Activated CD4-positive, alpha-beta T cell treated with anti-CD3 and anti-CD28 coated beads, Interleukin-2, Interleukin-6, amounts not matched to agents 100 ng/mL and 50 ng/mL, durations not matched to agents 16 hours and 8 hours (primary cell): ENCODE data around the gene VPS37B.
A peak's percentile ranks its signal among the peaks of the same experiment; 100 is the strongest.
"Not testable (repeated sequence)": the region's sequence is repeated elsewhere in the genome, so short reads cannot be mapped to it uniquely, and the experiment has no call there.

Experiments used
- DNase-seq: peaks from one replicate; pipeline ENCODE4 v3.0.0-alpha.2; 2020

VPS37B gene

DNA sequence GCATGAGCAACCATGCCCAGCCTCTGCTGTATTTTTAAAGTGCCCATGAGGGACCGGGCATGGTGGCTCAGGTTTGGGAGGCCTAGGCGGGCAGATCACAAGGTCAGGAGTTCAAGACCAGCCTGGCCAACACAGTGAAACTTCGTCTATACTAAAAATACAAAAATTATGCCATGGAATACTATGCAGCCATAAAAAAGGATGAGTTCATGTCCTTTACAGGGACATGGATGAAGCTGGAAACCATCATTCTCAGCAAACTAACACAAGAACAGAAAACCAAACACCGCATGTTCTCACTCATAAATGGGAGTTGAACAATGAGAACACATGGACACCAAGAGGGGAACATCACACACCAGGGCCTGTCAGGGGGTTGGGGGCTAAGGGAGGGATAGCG lies 9.3 kb upstream of the VPS37B start:
- DNase-seq: not testable (repeated sequence)

DNA sequence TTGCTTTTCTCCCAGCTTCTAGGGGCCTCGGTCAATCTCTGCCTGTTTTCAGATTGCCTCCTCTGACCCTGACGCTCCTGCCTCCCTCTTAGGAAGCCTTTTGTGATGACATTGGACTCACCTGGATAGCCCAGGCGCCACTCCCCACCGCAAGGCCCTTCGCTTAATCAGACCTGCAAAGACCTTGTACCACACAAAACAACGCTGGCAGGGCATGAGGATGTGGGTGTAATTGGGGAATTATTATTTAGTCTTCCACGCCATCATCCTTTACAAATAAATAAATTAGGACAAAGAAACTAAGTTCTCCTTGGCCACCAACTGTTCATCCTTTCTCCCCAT lies 7.7 kb upstream of the VPS37B start:
- DNase-seq: no peak

DNA sequence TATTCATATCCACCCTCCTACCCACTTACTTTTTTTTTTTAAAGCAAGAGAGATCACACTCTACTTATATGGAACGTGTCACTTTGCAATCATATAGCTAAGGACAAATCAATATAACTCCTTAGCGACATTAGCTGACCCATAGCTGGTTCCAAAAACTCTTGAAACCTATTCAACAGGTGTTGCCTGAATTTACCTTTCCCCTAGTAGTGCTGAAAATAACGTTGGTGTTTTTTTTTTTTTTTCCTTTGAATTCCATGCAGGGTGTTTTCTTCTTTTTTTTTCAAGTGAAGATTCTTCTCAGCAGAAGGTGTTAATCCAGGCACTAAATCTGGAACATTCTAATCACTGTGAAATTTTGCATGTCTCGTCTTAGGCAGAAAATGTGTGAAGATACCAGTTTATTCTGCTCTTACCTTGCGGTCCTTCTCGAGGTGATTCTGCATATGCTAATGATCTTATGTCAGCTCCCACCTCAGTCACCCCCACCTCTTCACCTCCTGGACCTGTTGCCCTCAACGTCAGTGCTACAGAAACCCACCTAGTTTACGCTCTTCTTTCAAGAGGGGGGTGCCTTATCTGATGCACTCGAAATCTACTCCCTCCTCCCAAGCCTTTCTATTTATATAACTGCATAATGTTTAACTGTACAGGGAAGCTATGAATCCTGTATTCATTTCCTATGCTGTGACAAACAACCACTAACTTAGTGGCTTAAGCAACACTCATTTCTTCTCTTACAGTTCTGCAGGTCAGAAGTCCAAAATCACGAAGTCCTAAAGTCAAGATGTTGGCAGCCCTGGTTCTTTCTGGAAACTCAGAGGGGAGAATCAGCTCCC lies 7.1 kb upstream of the VPS37B start:
- DNase-seq: no peak

DNA sequence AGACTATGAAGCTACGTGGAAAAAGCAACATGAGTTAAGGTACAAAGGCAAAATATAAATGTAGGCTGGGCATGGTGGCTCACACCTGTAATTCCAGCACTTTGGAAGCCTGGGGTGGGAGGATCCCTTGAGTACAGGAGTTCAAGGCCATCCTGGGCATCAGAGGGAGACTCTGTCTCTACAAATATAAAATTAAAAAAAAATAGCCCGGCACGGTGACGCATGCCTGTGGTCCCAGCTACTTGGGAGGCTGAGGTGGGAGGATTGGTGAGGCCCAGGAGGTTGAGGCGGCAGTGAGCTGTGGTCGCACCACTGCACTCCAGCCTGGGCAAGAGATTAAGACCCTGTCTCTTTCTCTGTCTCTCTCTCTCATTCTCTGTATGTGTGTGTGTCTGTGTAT lies 4.0 kb upstream of the VPS37B start:
- DNase-seq: no peak

DNA sequence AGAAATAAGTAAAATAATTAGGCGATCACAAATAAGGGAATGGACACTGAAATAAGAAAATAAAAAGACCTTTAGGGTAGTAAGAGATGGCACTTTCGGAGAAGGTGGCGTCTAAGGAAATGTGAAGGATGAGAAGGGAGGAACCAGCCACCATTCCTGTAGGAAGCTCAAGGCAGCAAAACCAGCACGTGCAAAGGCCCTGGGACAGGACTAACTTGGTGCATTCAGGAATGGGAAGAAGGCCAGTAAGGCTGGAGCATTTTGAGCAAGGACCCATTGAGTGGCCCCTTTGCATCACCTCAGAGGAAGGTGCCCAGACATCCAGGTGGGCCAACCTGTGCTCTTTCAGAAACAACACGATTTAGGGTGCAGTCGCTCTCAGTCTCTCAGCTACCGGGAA lies 738 bp upstream of the VPS37B start:
- no peak for DNase-seq

DNA sequence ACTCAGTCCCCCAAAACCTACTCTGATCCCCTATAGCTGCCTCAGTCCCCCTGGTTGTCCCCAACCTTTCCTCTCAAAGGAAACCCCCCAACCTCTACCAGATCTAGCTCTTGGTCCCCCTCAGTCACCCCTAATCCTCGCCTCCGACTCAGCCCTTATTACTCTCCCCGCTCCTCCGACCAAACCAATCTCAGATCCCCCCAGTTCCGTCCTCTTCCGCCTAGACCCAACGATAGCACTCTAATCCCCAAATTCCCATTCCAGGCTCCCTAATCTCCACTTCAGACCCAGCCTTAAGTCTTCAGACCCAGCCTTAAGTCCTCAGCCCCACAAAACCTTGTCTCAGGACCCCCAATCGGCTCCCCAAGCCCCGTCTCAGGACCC lies 612 bp downstream of the VPS37B start:
- no peak for DNase-seq

DNA sequence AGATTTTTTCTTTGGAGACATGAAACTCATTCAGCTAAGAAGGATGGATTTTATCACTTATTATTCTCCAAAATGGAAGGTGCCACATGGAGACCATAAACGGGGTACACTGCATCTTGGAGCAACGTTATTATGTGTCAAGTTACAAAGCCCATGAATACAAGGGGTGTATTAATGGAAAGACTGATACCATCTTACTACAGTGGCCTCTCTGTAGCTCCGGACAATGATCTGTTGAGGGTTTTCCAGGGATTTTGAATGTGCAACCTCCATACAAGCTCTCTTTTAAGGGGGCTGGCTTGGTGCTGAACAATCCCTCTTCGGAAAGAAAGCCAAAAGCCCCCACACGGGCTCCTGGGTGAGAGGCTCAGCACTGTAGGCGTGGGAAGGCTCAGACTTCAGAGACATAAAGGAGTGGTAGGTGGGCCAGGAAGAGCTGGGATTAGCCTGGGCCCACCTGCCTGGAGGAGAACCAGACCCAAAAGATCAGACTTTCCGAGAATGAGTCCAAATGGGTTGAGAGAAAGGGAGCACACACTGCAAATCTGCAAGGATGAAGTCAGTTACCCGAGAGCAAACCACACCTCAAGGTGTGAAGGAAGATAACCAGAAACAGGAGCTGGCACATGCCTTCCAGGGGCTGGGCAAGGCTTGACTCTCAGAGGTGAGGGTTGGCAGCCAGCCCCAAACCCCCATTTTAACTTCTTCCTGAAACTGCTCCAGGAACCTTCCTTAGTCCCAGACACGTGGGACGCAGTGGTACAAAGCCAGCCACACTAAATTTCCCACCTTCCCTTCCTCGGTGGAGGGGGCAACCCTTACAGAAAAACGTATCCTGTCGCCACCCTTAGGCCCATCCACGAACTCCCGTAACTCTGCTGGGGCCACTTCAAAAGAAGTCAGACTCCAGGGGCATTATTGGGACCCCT lies 1.5 kb downstream of the VPS37B start:
- no peak for DNase-seq

DNA sequence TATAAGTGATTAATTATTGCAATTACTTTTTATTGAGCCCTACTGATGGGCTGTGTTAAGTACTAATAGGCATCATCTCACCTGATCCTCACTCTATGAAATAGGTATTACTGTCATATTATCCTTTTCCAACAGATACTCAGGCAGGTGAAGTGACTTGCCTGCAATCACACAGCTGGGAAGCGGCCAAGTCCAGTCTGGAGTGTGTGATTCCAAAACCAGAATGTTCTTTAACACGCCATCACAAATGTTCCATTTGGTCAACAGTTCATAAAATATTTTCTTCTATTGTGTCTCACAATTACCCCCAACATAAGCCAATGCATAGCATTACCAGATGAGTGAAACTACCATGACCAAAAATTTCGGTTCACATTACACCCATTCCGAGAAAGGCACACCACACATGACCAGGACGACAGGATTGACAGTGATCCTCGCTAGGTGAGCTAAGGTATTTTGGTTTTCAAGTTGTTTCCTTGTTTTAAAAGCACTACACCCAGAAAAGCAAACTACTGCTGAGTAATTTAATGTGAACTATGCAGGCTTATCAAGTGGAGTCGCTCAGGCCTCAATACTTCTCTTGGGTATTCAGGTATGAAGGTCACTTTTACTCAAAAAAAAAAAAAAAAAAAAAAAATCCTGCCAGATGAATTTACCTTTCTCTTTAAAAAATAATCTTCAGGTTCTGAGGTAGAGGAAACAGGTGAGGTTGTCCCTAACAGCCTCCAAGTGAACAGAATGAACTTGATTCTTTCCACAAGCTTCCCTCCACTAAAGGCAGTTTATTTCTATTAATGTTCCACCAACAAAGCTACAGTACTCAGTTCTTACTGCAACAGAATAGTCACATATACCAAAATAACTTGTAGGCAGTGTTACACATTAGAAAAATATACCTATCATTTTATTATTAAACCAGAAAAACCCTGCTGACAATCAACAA lies 2.4 kb downstream of the VPS37B start:
- no peak for DNase-seq

DNA sequence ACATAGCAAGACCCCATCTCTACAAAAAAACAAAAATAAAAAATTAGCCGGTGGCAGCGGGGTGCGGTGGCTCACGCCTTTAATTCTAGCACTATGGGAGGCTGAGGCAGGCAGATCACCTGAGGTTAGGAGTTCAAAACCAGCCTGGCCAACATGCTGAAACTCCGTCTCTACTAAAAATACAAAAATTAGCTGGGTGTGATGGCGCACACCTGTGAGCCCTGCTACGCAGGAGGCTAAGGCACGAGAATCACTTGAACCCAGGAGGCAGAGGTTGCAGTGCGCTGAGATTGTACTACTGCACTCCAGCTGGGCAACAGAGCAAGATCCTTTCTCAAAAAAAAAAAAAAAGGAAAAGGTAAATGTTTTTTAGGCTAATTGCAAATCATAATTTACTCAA lies 3.2 kb downstream of the VPS37B start:
- not testable (repeated sequence) for DNase-seq

DNA sequence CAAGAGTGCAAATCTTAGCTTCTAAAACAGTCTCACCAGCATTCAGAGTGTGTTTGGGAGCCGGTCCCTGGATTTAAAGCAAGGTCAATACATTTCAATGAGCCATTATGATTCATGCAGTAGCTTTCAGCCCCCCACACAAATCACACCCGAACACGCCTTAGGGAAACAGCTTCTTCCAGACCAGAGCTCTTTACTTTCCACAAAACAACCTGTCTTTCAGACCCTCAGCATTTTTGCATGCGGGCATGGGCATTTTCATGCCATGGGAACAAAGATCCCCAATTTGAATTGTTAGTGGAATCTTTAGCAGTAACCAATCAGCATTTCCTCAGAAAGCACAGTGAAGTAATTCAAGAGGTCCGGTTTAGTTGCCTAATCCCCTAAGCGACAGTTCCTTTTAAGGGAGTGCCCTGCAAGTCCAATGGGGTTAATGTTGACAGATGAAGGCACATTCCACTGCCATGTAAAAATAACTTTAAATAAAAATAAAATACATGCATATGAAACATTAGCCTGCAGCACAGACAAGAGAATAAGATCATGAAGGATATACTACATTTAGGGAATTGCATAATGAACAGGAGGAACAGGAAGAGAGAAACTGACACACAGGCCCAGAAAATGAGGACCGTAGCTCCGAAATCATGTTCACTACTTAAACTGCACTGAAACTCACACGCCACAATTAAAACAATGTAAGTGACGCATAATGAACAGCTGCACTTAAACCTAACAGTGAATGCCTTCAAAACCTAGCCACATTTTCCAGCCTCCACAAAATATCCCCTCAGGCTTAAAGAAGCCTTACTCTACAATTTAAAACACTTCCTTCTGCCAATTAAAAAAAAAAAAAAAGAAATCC lies 4.0 kb downstream of the VPS37B start:
- DNase-seq: no peak

DNA sequence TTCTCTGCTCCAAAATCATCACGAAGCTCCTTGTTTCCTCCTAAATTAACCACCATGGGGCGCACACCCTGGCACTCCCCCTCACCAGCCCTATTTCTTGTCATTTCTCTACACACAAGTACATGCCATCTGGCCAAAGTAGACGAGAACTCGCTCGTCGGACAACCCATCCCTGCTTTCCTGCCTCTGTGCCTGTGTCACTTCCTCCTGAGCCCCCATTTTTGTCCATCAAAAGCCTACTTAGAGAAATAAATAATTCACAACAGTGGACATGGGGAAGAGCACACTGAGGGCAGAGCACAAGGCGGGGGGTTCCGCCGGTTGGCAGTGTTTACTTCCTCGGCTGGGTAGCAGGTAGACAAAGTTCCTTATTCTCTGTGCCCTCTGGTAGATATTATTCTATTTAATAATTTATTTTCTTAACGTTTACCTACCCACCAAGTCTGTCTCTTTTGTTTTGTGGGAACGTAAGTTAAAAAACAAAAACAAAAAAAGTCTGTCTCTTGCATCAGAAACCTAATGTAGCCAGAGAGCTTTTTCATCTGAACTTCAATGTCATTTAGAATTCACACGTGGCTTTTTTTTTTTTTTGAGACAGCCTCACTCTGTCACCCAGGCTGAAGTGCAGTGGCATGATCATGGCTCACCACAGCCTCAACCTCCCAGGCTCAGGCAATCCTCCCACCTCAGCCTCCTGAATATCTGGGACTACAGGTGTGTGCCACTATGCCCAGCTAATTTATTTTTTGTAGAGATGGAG lies 6.0 kb downstream of the VPS37B start:
- no peak for DNase-seq

DNA sequence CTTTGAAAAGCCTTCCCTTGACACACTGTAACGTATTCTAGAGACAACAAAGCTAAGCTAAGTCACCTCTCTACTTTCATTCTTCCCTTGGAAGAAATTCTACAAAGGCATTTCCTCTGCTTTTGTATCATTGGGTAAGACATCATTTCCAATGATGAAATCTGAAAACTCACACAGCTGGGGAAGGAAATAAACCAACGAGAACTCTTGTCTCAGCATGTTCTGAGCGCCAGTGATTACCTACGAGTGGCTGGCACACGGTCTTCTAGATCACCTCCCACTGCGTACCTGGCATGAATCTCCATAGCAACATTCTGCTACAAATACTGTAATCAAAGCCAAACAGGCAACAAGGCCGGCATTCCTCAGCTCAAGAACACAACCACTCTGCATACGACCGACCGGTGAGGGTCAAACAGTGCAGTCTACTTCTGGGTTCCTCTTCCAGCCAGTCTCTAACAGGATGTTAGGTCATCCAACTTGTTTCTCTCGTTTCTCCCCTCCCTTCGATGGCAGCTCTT lies 7.6 kb downstream of the VPS37B start:
- peak; percentile 69 for DNase-seq

DNA sequence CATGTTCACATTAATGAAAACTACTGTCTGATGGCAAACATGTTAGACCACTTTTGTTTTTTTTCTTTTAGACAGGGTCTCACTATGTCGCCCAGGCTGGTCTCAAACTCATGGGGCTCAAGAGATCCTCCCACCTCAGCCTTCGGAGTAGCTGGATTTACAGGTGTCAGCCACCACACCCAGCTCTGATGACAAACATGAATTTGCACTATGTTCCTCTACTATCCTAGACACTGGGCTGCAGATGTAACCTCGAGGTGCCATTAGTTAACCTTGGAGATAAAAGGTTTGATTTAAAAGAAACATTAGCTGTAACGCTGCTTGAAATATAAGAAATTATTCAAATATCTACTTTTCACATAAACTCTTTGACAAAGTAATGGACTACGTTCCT lies 8.1 kb downstream of the VPS37B start:
- no peak for DNase-seq

DNA sequence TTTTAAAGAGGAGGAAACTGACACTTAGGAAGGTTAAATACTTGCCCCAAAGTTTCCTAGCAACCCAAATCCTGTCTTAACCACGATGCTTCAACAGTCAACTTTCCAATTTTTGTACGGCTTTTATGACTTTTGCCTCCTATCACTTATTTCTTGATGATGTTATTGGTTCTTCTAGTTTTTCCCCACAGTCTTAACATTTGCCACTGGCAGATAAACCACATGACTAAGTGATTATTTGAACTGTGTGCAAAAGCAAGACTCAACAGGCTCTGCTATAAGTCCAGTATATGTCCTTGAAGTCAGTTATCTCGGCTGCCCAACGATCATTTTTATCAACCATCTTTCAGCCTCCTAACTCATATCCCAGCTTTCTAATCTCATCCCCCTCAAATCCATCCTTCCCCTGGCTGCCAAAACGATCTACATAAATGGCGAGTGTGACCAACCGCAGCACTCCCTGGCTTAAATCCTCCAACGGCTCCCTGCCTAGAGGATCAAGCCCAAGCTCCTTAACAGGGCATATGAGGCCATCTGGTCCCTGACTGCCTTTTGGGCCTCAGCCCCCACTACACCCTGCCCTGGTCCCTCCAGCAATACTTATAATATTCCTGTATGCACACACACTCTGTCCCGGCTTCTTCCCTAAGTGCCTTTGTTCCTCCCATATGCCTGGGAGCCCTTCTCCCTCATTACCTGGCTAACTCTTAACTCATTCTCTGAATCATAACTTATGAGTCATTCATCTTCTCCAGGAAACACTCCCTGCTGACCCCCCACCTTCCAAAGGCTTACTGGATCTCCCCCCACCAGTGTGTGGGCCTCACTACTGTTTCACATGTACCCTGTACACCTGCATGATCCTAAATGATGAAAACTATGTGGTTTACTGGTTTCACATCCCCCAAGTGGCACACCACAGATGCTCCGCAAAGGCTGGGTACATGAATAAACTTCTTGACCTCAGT lies 8.8 kb downstream of the VPS37B start:
- peak; percentile 79 for DNase-seq

DNA sequence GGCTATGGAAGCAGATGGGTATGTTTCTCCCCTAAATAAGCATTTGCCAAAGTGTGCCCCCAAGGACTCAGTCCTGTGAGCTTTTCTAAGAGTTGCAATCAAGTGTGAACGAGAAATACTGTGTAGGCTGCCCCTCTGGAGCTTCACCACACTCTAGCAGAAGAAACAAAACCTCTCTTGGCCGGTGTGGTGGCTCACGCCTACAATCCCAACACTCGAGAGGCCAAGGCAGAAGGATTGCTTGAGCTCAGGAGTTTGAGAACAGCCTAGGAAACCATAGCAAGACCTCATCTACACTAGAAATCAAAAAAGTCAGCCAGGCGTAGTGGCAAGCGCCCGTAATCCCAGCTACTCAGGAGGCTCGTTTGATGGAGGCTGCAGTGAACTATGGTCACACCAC lies 9.8 kb downstream of the VPS37B start:
- DNase-seq: no peak

DNA sequence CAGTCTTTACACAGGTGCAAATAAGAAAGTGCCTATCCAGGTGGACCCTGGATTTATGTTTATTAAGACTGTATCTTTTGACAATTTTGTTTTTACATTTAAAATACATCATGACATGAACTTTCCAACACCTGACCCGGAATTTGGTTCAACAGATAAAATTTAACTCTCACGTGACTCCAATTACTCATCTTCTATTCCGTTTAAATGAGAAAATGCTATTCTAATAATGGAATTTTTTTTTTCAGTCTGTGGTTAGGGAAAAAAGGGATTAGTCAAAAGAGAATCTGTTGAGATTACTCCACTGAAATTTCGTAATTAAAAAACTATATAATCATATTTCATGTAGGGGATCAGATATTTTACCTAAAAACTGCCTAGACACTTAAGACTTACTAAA lies 11.1 kb downstream of the VPS37B start:
- DNase-seq: no peak

DNA sequence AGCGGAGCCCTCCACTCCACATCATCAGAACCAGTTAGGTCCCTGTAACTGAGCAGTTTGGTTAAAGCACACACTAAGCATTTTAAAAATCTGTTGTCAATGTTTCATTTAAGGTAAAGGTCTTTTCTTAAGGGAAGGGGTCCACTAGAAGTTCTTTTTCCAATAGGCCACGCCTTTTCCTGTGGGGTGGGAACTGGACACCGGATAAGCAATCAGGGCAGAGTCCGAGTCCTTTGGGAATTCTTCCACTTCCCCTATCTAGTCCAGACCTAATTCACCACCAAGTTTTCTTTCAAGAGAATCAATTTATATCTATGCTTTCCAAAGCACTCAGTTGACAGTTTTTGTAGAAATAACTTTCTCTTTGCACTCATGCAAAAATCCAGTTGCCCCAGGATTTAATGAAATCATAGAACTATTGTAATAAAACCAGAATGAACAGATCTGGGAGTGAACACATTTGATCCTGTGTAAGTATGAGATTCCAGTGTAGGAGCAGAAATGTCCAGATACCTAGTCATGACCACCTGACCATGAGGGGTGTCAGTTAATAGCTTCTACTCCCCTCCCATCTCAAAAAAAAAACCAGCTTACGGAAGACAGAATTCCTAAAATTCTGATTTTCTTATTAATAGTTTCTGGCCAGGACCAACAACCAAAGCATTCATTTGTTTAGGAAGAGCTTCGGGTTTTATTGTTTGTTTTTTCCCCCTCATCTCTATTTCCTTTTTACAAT lies 11.7 kb downstream of the VPS37B start:
- no peak for DNase-seq

DNA sequence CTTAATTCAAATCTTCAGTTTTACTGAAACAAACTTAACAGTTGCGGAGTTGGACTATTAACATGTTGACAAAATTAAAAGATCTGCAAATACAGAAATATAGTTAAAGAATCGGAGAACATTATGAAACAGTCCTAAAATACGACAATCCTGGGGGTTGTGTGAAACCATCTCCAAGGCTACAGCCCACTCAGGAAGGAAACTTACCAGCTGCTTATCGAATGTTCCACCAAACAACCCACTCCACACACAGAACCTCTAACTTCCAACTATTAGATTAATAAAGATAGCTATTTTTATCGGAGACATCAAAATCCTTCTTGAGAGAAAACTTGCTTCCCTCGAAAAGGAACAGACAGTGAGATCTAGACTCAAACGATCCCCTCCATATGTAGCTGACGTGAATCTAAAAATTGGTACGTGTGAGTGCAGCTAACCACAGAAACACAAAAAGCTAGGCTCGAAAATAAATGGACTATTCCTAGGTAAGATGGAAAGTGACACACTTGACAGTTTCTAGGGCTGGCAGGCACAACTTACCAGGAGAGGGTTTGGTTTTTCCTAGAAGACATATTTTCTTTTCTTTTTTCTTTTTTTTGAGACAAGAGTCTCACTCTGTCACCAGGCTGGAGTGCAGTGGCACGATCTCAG lies 12.9 kb downstream of the VPS37B start:
- peak; percentile 44 for DNase-seq
